HG03045 (cell line): ENCODE measurements around the gene CASP12.
"Not testable (repeated sequence)": the region's sequence is repeated elsewhere in the genome, so short reads cannot be mapped to it uniquely, and the experiment has no call there.

Experiments used
- ATAC-seq: cut with Tn5 transposase; IDR thresholded peaks from one replicate; pipeline ENCODE4 v1.9.1; 2021; ENCODE audit warnings: mild to moderate bottlenecking, moderate library complexity; ENCODE audit not compliant: unreplicated experiment

The CASP12 gene

GRCh38 chr11:104897891-104898684 lies at the start of gene CASP12:
CASP12 (minus strand) TSS chr11:104898460.
- no peak for ATAC-seq

DNA sequence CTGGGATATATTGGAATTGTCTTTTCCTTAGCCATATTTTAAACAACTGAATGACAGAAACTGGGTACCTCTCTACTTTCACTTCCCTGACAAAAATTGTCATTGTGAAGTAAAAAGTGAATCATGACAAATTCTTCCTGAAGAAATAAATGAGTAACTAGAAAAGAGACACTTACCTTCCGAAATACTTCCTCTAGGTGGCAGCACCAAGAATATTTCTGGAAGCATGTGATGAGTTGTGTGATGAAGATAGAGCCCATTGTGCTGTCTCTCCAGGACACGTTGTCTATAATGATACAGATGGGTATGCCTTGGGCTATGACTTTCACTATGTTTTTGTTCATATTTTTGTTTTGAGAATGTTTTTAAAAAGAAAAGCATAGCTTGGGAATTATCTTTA lies 48.6 kb upstream of the CASP12 start:
- peak; percentile 78 for ATAC-seq

DNA sequence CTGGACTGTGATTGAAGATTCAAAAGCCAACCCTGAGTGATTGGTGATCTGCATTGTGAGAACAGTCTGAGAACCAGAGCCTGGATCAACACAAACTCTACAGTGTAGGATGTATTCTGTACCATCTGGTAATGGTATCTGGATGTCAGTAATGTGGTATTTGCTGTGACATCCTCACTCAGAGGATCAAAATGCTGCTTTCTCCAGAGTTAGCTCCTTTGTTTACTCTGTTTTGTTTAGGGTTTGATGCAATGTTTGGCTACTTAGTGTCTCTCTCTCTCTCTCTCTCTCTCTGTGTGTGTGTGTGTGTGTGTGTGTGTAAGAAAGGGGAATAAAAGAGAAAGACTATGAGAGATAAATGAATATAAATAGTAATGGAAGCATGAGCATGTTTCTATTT lies 45.8 kb upstream of the CASP12 start:
- no peak for ATAC-seq

GRCh38 chr11:104943561-104943960 lies 45.3 kb upstream of the CASP12 start:
- no peak for ATAC-seq

DNA sequence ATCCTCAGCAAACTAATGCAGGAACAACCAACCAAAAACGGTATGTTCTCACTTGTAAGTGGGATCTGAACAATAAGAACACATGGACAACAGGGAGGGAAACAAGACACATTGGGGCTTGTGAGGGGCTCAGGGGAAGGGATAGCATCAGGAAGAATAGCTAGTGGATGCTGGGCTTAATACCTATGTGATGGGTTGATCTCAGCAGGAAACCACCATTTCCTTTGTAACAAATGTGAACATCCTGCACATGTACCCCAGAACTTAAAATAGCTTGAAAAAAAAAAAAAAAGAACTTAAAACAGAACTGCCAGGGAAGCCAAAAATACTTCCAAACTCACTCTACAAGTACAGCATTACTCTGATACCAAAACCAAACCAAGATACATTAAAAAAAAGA lies 36.3 kb upstream of the CASP12 start:
- ATAC-seq, result no peak

- not testable (repeated sequence) for ATAC-seq
Measured at GRCh38 chr11:104934073-104934472, 35.8 kb upstream of the CASP12 start.

GRCh38 chr11:104928811-104929210 lies 30.6 kb upstream of the CASP12 start:
- no peak for ATAC-seq

DNA sequence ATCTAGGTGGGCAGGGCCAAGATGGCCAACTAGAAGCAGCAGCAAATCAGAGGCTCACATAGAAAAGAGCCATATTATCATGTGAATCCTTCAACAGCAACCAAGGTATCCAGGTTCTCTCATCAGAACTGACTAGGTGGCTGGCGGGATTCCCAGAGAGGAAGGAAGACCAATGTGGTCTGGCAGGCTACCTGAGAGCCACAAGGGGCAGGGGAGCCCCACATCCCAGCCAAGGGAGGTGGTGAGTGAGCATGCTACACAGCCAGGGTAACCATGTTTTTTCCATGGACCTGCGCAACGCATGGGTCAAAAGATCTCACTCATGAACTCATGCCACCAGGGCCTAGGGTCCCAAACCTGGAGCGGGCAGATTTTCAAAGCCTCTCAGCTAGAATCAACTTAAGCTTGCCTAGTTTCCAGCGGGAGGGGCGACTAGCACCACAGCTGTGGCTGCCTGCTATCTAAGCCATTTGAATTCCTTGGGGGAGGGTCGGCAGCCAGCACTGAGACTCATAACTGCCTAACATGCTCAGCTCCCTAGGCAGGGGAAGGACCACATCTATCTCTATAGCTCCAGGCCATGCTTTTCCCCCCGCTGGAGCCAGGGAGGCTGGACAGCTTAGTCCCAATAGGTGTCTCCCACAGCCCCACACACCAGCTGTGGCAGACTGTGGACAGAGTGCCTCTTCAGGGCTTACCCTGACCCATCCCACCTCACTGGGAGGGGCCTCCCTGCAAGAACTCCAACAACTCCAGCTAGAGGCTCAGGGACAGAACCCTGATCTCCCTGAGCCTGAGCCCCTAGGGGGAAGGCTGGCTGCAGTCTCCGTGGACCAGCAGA lies 28.7 kb upstream of the CASP12 start:
- ATAC-seq, result no peak

DNA sequence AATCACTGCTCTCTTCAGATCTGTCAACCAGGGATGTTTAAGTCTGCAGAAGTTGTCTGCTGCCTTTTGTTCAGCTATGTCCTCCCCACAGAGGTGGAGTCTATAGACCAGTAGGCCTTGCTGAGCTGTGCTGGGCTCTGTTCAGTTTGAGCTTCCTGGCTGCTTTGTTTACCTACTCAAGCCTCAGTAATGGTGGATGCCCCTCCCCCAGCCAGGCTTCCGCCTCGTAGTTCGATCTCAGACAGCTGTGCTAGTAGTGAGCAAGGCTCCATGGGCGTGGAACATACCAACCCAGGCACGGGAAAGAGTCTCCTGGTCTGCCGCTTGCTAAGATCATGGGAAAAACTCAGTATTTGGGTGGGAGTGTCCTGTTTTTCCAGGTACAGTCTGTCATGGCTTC lies 27.6 kb upstream of the CASP12 start:
- ATAC-seq, result no peak

GRCh38 chr11:104918113-104918824 lies 20.0 kb upstream of the CASP12 start:
- no peak for ATAC-seq

GRCh38 chr11:104917271-104918112 lies 19.2 kb upstream of the CASP12 start:
- no peak for ATAC-seq

- no peak for ATAC-seq
Measured at GRCh38 chr11:104916442-104916841, 18.2 kb upstream of the CASP12 start.

- no peak for ATAC-seq
Measured at GRCh38 chr11:104912102-104912501, 13.8 kb upstream of the CASP12 start.

GRCh38 chr11:104908186-104908531 lies 9.9 kb upstream of the CASP12 start:
- ATAC-seq, result no peak

GRCh38 chr11:104907521-104908185 lies 9.4 kb upstream of the CASP12 start:
- ATAC-seq, result peak; percentile 76

- no peak for ATAC-seq
Measured at GRCh38 chr11:104905271-104905670, 7.0 kb upstream of the CASP12 start.

DNA sequence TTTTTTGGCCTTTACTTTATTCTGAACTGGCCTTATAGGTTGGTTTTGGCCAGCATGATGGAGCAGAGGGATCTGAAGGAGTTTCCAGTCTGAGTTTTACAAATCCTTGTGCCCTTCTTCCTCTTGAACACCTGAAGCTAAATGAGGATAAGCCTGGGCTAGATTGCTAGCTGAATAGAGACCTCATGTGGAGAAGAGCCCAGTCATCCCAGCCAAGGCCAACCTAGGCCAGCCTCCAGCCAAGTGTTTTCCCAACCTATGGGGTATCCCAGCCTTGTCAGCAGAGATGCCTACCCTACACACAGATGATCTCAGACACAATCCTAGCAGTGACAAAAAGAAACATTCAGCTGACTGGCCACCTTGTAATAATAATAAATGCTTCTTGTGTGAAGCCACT lies 966 bp upstream of the CASP12 start:
- ATAC-seq, result no peak

DNA sequence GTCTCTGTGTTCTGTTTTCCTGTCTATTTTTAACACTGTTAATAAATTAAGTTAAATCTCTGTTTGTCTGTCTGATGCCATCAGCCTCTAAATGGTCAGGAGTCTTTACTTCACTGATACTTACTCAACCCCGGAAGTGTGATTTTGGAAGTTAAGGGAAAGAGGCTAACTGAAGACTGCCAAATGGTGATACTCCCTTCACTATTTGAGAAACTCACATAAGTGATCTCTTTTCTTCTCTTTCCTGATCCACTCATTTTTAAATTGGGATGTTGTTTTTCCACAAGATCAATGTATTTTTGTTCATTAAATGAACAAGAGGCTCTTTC lies 389 bp upstream of the CASP12 start:
- no peak for ATAC-seq

DNA sequence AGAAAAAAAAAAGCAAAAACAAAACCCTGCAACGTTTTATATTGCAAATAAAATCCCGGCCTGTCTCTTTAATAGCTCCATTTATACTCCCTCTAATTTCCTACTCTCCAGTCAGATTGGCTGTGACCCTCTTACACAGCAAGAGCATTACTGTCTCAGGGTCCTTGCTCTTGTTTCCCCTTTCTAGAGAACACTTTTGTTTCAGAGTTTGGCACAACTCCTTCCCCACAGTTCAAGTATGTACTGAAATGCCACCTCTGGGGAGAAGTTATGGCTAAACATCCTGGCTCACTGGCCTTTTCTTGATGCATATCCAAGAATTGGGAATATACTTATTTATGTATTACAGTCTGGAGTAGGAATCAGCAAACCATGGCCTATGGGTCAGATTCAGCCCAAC lies 2.6 kb downstream of the CASP12 start:
- ATAC-seq, result no peak

DNA sequence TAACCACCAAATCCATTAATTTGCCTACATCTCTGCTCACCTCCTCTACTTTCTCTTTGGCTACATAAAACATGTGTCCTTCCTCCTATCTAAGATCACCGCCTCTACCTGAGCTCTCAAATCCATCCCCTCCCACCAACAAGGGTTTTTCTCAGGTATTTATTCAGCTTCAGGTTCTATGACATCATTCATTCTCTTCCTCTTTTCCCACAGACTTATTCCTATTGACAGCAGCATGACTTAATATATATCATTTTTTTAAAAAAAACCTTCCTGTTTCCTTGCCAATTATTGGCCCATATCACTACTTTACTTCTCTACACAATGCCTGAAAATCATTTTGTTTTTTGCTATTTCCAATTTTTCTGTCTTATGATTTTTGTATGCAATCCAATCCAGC lies 4.4 kb downstream of the CASP12 start:
- ATAC-seq, result no peak
